ENCODE data around the gene IGFL1. TPM values are rescaled to one million over a fixed set of nuclear protein-coding genes. Genes with fewer than 3 reads are reported as not detected.

IGFL1 gene
- total and polyA plus RNA-seq, 8 donors = 0.35 TPM; not detected in 7

DNA sequence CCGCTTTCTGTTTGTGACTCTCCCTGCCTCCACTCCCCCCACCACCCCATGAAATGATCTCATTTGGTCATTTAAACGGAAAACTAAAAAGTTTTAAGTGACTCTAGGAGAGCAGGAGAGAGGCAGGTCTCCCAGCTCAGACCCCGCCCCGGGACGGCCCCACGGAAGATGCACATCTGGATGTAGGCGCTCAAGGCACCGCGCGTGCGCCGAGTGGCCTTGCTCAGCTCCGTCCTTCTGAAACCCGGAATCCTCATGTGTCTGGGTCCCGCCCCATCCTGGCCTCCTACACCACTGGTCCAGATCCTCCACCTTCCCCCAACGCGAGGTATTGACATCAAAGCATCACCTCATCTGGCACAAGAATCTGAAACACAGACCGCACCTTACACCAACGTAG, 15.7 kb upstream of the IGFL1 start:
- ATAC-seq = no peak
- Histone ChIP-seq H3K27me3 (peaks cover 0 to 8% of the 10 kb centered on the region in 2 donors), H3K36me3 (no peaks in the 10 kb centered on the region), H3K9me3 (no peaks in the 10 kb centered on the region), H3K27ac (no peak overlapping the region), H3K4me3 (no peak overlapping the region), H3K4me1 (peaks cover 0 to 6% of the 10 kb centered on the region in 2 donors)
- DNase-seq = peak in 1 of 4 donors; percentile 81
- TF ChIP-seq CTCF (IDR thresholded peaks at IDR 0.05) = no peak
- intact Hi-C loops (cut with DNase I) = no loop called here

DNA sequence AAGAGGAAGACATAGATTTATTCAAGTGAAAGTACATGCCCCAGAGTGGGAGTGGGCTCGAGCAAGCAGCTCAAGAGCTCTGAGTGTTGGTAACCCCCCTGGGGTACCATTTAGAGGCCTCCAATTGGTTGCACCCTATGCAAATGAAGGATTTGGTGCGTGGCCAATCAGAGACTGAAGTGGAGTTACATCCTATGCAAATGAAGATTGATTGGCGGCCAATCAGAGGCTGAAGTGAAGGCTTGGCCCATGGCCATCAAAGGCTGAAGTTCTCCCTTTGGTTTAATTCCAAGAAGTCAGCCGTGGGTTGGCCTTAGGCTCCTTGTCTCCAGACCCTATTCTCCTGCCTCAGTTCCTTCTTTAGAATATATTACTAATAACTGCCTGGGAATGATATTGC, 12.9 kb upstream of the IGFL1 start:
- Histone ChIP-seq H3K4me3 (no peak overlapping the region), H3K36me3 (no peaks in the 10 kb centered on the region), H3K27me3 (peaks cover 0 to 8% of the 10 kb centered on the region in 2 donors), H3K9me3 (no peaks in the 10 kb centered on the region), H3K4me1 (peaks cover 0 to 4% of the 10 kb centered on the region in 2 donors), H3K27ac (no peak overlapping the region)
- no peak for TF ChIP-seq CTCF (IDR thresholded peaks at IDR 0.05)
- ATAC-seq (no peak), DNase-seq (no peak)
- intact Hi-C loops (cut with DNase I) = no loop called here

DNA sequence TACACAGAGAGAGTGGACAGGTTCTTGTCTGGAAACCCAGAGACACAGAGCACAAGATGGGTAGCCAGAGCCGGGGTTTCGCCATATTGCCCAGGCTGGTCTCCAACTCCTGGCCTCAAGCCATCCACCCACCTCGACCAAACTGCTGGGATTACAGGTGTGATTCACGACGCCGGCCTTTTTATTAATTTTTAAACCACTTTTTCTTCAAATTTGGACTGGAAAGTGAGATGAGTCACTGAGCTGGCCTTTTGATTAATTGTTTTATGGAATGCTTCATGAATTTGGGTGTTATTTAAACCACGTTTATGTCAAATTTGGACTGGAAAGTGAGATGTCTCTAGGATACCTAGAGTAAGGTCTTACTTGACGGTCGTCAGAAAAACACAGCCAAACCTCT, 12.1 kb upstream of the IGFL1 start:
- Histone ChIP-seq H3K4me1 (no peaks in the 10 kb centered on the region), H3K36me3 (no peaks in the 10 kb centered on the region), H3K4me3 (no peak overlapping the region), H3K27me3 (peaks cover 0 to 8% of the 10 kb centered on the region in 2 donors), H3K9me3 (no peaks in the 10 kb centered on the region), H3K27ac (no peak overlapping the region)
- ATAC-seq (no peak), DNase-seq (no peak)
- intact Hi-C loops (cut with DNase I) = no loop called here
- TF ChIP-seq CTCF (IDR thresholded peaks at IDR 0.05) = no peak

- TF ChIP-seq CTCF (IDR thresholded peaks at IDR 0.05) = no peak
- peaks cover 0 to 10% of the 10 kb centered on the region in 2 donors for H3K27me3 ChIP-seq
- H3K9me3 ChIP-seq = no peaks in the 10 kb centered on the region
- no peak for ATAC-seq
- peak in 1 of 4 donors; percentile 36 for DNase-seq
- no peak overlapping the region for H3K27ac ChIP-seq
- no peaks in the 10 kb centered on the region for H3K4me1 ChIP-seq
- no peaks in the 10 kb centered on the region for H3K36me3 ChIP-seq
- no peak overlapping the region for H3K4me3 ChIP-seq
- intact Hi-C loops (cut with DNase I) = no loop called here
Measured at GRCh38 chr19:46218160-46218559, 11.4 kb upstream of the IGFL1 start.

GRCh38 chr19:46220038-46220615, 9.4 kb upstream of the IGFL1 start:
- Histone ChIP-seq H3K9me3 (no peaks in the 10 kb centered on the region), H3K4me3 (no peak overlapping the region), H3K27ac (no peak overlapping the region), H3K36me3 (no peaks in the 10 kb centered on the region), H3K4me1 (no peaks in the 10 kb centered on the region), H3K27me3 (peaks cover 0 to 27% of the 10 kb centered on the region in 2 donors)
- DNase-seq (no peak), ATAC-seq (no peak)
- no peak for TF ChIP-seq CTCF (IDR thresholded peaks at IDR 0.05)
- intact Hi-C loops (cut with DNase I) = no loop called here
